ENCODE measurements around the gene EIF2A. TPM values are rescaled to one million over a fixed set of nuclear protein-coding genes. Genes with fewer than 3 reads are reported as not detected.
"Not testable (repeated sequence)": the region's sequence is repeated elsewhere in the genome, so short reads cannot be mapped to it uniquely, and the experiment has no call there.

EIF2A gene
- total RNA-seq (100 to 1,000 TPM in 1 of 2 donors, 10 to 100 TPM in 1; 71.6 to 127 TPM), polyA plus RNA-seq (10 to 100 TPM; 59.5 to 67.5 TPM)
- long read RNA-seq, donor 1, transcript EIF2A-210 (6 exons, 1,010 nt) = minor isoform, 7 of 58 reads
- long read RNA-seq, donor 1, transcript EIF2A-203 (14 exons, 2,198 nt) = major isoform, 19 of 58 reads
- long read RNA-seq, donor 1, partial matches to known transcripts = 29 of 58 reads
- long read RNA-seq, donor 1, other reads (novel, unspliced or antisense) = 0 of 58 reads
- long read RNA-seq, donor 2, partial matches to known transcripts = 0 of 3 reads
- long read RNA-seq, donor 2, other reads (novel, unspliced or antisense) = 0 of 3 reads
- long read RNA-seq, donor 3, partial matches to known transcripts = 6 of 14 reads
- long read RNA-seq, donor 3, other reads (novel, unspliced or antisense) = 0 of 14 reads
- long read RNA-seq, donor 4, partial matches to known transcripts = 16 of 20 reads
- long read RNA-seq, donor 4, other reads (novel, unspliced or antisense) = 0 of 20 reads
- long read RNA-seq, donor 5, transcript EIF2A-203 (14 exons, 2,198 nt) = major isoform, 12 of 46 reads
- long read RNA-seq, donor 5, transcript EIF2A-210 (6 exons, 1,010 nt) = minor isoform, 11 of 46 reads
- long read RNA-seq, donor 5, partial matches to known transcripts = 19 of 46 reads
- long read RNA-seq, donor 5, other reads (novel, unspliced or antisense) = 0 of 46 reads

- H3K4me1 ChIP-seq (ENCODE audit: control insufficient read depth in 5 of 5, insufficient read depth in 5 of 5, low read length in 5 of 5) = peaks cover 2 to 20% (median 7%) of the 10 kb centered on the region in 5 donors
- ATAC-seq (ENCODE audit: insufficient read depth, low FRiP score) (peak; percentile 96), DNase-seq (peak; percentile 99 to 100 (median 100))
- H3K9me3 ChIP-seq (ENCODE audit: control insufficient read depth in 4 of 4, insufficient read depth in 3 of 4, low read length in 3 of 4) = no peaks in the 10 kb centered on the region
- H3K9ac ChIP-seq (ENCODE audit: insufficient read depth in 1 of 2, low read length in 2 of 2) = peak within 1 kb of the TSS; percentile 96
- peak within 1 kb of the TSS; percentile 97 to 99 for H3K27ac ChIP-seq (ENCODE audit: low read depth in 1 of 2, low read length in 1 of 2)
- H3K4me3 ChIP-seq = peak within 1 kb of the TSS; percentile 83
- no peaks in the 10 kb centered on the region for H3K27me3 ChIP-seq (ENCODE audit: control insufficient read depth in 3 of 3, insufficient read depth in 3 of 3, low read length in 2 of 3)
- 0% methylated on average over 86 of the region's 86 CpGs for WGBS, 2 donors
- H3K36me3 ChIP-seq (ENCODE audit: control insufficient read depth in 4 of 4, insufficient read depth in 4 of 4, low read length in 4 of 4) = peaks cover 5 to 19% (median 8%) of the 10 kb centered on the region in 4 donors
- no peak for TF ChIP-seq CTCF (IDR thresholded peaks at IDR 0.05; ENCODE audit: control extremely low read depth, extremely low read depth)
Observed at GRCh38 chr3:150546226-150547044, at the start of gene EIF2A, which contains the start of gene SERP1. Gene EIF2A, plus strand, starts transcription at chr3:150546787. Its CDS starts 16 bp downstream, at chr3:150546803. Gene SERP1, minus strand, starts transcription at chr3:150546496. Its CDS starts 361 bp downstream, at chr3:150546135.

- H3K4me3 ChIP-seq = no peak overlapping the region
- peaks cover 0 to 5% (median 0%) of the 10 kb centered on the region in 5 donors for H3K4me1 ChIP-seq (ENCODE audit: control insufficient read depth in 5 of 5, insufficient read depth in 5 of 5, low read length in 5 of 5)
- ATAC-seq (ENCODE audit: insufficient read depth, low FRiP score) = no peak
- H3K36me3 ChIP-seq (ENCODE audit: control insufficient read depth in 4 of 4, insufficient read depth in 4 of 4, low read length in 4 of 4) = no peaks in the 10 kb centered on the region
- peaks cover 0 to 5% (median 0%) of the 10 kb centered on the region in 4 donors for H3K9me3 ChIP-seq (ENCODE audit: control insufficient read depth in 4 of 4, insufficient read depth in 3 of 4, low read length in 3 of 4)
- no peak for TF ChIP-seq CTCF (IDR thresholded peaks at IDR 0.05; ENCODE audit: control extremely low read depth, extremely low read depth)
- no peak overlapping the region for H3K27ac ChIP-seq (ENCODE audit: low read depth in 1 of 2, low read length in 1 of 2)
- 63 to 68% methylated on average over 2 of the region's 2 CpGs for WGBS, 2 donors
- H3K9ac ChIP-seq (ENCODE audit: insufficient read depth in 1 of 2, low read length in 2 of 2) = no peak overlapping the region
- no peak for DNase-seq
- H3K27me3 ChIP-seq (ENCODE audit: control insufficient read depth in 3 of 3, insufficient read depth in 3 of 3, low read length in 2 of 3) = no peaks in the 10 kb centered on the region
Observed at GRCh38 chr3:150497956-150498355, 48.6 kb upstream of the EIF2A start.

- not testable (repeated sequence) for ATAC-seq (ENCODE audit: insufficient read depth, low FRiP score); H3K27me3 ChIP-seq (ENCODE audit: control insufficient read depth in 3 of 3, insufficient read depth in 3 of 3, low read length in 2 of 3); DNase-seq; H3K4me3 ChIP-seq; H3K27ac ChIP-seq (ENCODE audit: low read depth in 1 of 2, low read length in 1 of 2); H3K9ac ChIP-seq (ENCODE audit: insufficient read depth in 1 of 2, low read length in 2 of 2); H3K36me3 ChIP-seq (ENCODE audit: control insufficient read depth in 4 of 4, insufficient read depth in 4 of 4, low read length in 4 of 4); H3K9me3 ChIP-seq (ENCODE audit: control insufficient read depth in 4 of 4, insufficient read depth in 3 of 4, low read length in 3 of 4); H3K4me1 ChIP-seq (ENCODE audit: control insufficient read depth in 5 of 5, insufficient read depth in 5 of 5, low read length in 5 of 5)
- whole genome bisulfite sequencing, 2 donors = 91 to 98% methylated on average over 1 of the region's 1 CpG
Observed at GRCh38 chr3:150500960-150501359, 45.6 kb upstream of the EIF2A start.
